Mucosa of rectum (tissue), 2 donors: Measurements from ENCODE around the gene CLBA1.

Experiments used
- H3K27ac ChIP-seq, 2 donors: one replicate each; pipeline ENCODE4 v1.7.0; 2013; ENCODE audit warnings: inconsistent platforms in 2 of 2, low read depth in 2 of 2, low read length in 2 of 2
- H3K27me3 ChIP-seq, 2 donors: one replicate each; pipeline ENCODE4 v1.7.0; 2013; ENCODE audit warnings: low read length in 2 of 2; ENCODE audit not compliant: control insufficient read depth in 2 of 2, insufficient read depth in 2 of 2
- H3K36me3 ChIP-seq, 2 donors: one replicate each; pipeline ENCODE4 v1.7.0; 2013; ENCODE audit warnings: low read length in 2 of 2; ENCODE audit not compliant: control insufficient read depth in 2 of 2, insufficient read depth in 2 of 2
- H3K4me1 ChIP-seq, 2 donors: one replicate each; pipeline ENCODE4 v1.7.0; 2013; ENCODE audit warnings: low read length in 2 of 2, mild to moderate bottlenecking in 1 of 2; ENCODE audit not compliant: control insufficient read depth in 2 of 2, insufficient read depth in 2 of 2
- H3K4me3 ChIP-seq, 2 donors: one replicate each; pipeline ENCODE4 v1.7.0; 2013; ENCODE audit warnings: low read length in 2 of 2
- H3K9ac ChIP-seq, 2 donors: one replicate each; pipeline ENCODE4 v1.7.0; 2013; ENCODE audit warnings: low read length in 2 of 2, low read depth in 1 of 2, mild to moderate bottlenecking in 1 of 2
- H3K9me3 ChIP-seq, 2 donors: one replicate each; pipeline ENCODE4 v1.7.0; 2013; ENCODE audit warnings: low read length in 2 of 2; ENCODE audit not compliant: control insufficient read depth in 2 of 2
- donor health status: healthy.
- donor health status: Normal muscosa, but diverticular disease.

Gene CLBA1

GRCh38 chr14:104985675-104986486, at the start of gene CLBA1:
Gene CLBA1, plus strand, starts transcription at chr14:104985788. Its CDS starts 644 bp downstream, at chr14:104986432.
- H3K36me3 ChIP-seq = no peaks in the 10 kb centered on the region
- H3K27me3 ChIP-seq = peaks cover 0 to 2% of the 10 kb centered on the region in 2 donors
- peak within 1 kb of the TSS; percentile 47 to 76 for H3K9ac ChIP-seq
- H3K4me1 ChIP-seq = peaks cover 9% of the 10 kb centered on the region in 2 donors
- no peaks in the 10 kb centered on the region for H3K9me3 ChIP-seq
- H3K4me3 ChIP-seq = peak within 1 kb of the TSS; percentile 74 to 79
- H3K27ac ChIP-seq = peak within 1 kb of the TSS; percentile 35 to 38

GRCh38 chr14:104935955-104936354, 49.6 kb upstream of the CLBA1 start:
- H3K27me3 ChIP-seq = peaks cover 23 to 40% of the 10 kb centered on the region in 2 donors
- no peak overlapping the region for H3K27ac ChIP-seq
- H3K9ac ChIP-seq = no peak overlapping the region
- no peaks in the 10 kb centered on the region for H3K4me1 ChIP-seq
- H3K36me3 ChIP-seq = no peaks in the 10 kb centered on the region
- no peak overlapping the region for H3K4me3 ChIP-seq
- no peaks in the 10 kb centered on the region for H3K9me3 ChIP-seq

DNA sequence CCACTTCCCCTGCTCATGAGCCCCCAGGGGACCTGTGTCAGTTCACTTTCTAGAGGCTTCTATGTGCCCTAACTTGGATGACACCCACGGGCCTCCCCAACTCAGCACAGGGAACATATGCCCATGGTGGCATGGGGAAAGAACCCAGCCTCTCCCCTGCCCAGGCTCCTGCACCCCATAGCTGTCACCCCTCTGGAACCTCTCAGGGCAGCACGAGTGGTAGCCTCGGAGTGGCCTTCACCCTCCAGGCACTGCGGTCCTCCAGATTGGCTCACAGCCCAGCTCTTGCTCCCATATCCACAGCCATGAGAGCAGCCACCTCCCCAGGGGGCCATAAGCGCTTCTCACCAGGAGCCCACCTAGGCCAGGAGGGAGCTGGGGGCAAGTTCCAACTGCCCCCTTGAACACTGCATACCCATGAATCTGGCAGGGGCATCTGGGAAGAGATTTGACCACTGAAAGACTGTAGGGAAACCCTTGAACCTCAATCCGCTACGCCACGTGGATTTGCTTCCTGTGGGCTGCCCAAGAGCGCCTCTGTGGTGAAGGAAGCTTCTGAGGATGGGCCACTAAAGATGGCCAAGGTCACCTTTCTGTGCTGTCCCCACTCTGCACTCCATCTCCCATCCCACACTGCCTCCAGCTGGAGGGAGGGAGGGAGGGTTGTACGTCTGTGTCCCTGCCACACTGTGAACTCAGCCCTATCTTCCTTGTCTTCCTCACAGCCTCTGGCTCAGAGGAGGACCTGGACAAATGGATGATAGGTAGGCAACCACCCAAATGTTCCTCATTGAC, 49.0 kb upstream of the CLBA1 start:
- Histone ChIP-seq H3K27ac (no peak overlapping the region), H3K4me3 (no peak overlapping the region), H3K4me1 (no peaks in the 10 kb centered on the region), H3K9me3 (no peaks in the 10 kb centered on the region), H3K9ac (no peak overlapping the region), H3K27me3 (peaks cover 23 to 38% of the 10 kb centered on the region in 2 donors), H3K36me3 (no peaks in the 10 kb centered on the region)

DNA sequence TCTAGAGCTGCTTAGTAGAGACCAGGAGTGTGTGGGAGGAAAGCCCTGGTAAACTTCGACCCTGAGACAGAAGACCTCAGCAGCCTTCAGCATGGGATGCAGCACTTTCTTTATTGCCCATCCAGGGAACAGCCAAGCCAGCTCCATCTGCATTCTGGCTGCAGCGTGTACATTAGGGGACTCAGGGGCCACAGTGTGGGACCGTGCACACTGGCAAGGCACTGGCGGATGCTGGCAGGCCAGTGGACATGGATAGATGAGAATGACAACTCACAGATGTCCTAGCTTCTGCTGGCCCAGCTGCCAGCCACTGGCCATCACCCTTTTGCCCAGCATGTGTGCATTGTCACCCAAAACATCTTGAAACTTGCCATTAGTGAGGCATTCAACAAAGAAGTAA, 48.4 kb upstream of the CLBA1 start:
- Histone ChIP-seq H3K4me3 (no peak overlapping the region), H3K27me3 (peaks cover 23 to 34% of the 10 kb centered on the region in 2 donors), H3K4me1 (no peaks in the 10 kb centered on the region), H3K9ac (no peak overlapping the region), H3K9me3 (no peaks in the 10 kb centered on the region), H3K36me3 (no peaks in the 10 kb centered on the region), H3K27ac (no peak overlapping the region)

- Histone ChIP-seq H3K36me3 (no peaks in the 10 kb centered on the region), H3K27ac (no peak overlapping the region), H3K4me3 (no peak overlapping the region), H3K27me3 (peaks cover 23 to 28% of the 10 kb centered on the region in 2 donors), H3K4me1 (no peaks in the 10 kb centered on the region), H3K9me3 (no peaks in the 10 kb centered on the region), H3K9ac (no peak overlapping the region)
These were observed 47.8 kb upstream of the CLBA1 start for GRCh38 chr14:104937694-104938365.

DNA sequence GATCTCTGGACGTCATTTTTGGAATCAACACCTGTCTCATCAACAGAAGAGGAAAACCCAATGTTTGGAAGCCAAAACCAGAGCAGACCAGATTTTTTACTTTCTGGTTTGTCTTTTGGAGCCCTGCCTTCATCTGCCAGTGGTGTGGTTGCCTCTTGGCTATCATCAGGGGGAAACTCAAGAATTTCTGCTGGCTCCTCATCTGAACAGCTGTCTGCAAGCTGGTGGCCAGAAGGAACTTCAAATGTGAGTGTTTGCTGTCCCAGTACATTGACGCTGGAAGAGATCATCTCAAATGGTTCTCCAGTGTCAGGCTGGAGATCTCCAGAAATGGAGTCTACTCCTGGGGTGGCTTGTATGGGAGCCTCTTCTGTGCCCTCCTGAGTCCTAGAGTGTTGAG, 47.2 kb upstream of the CLBA1 start:
- H3K4me3 ChIP-seq = no peak overlapping the region
- no peak overlapping the region for H3K9ac ChIP-seq
- H3K36me3 ChIP-seq = no peaks in the 10 kb centered on the region
- H3K9me3 ChIP-seq = no peaks in the 10 kb centered on the region
- no peaks in the 10 kb centered on the region for H3K4me1 ChIP-seq
- peaks cover 23 to 28% of the 10 kb centered on the region in 2 donors for H3K27me3 ChIP-seq
- H3K27ac ChIP-seq = no peak overlapping the region

- H3K4me3 ChIP-seq = no peak overlapping the region
- H3K9ac ChIP-seq = no peak overlapping the region
- no peak overlapping the region for H3K27ac ChIP-seq
- peaks cover 22 to 28% of the 10 kb centered on the region in 2 donors for H3K27me3 ChIP-seq
- no peaks in the 10 kb centered on the region for H3K4me1 ChIP-seq
- no peaks in the 10 kb centered on the region for H3K9me3 ChIP-seq
- no peaks in the 10 kb centered on the region for H3K36me3 ChIP-seq
These were observed 46.6 kb upstream of the CLBA1 start for GRCh38 chr14:104938960-104939359.

DNA sequence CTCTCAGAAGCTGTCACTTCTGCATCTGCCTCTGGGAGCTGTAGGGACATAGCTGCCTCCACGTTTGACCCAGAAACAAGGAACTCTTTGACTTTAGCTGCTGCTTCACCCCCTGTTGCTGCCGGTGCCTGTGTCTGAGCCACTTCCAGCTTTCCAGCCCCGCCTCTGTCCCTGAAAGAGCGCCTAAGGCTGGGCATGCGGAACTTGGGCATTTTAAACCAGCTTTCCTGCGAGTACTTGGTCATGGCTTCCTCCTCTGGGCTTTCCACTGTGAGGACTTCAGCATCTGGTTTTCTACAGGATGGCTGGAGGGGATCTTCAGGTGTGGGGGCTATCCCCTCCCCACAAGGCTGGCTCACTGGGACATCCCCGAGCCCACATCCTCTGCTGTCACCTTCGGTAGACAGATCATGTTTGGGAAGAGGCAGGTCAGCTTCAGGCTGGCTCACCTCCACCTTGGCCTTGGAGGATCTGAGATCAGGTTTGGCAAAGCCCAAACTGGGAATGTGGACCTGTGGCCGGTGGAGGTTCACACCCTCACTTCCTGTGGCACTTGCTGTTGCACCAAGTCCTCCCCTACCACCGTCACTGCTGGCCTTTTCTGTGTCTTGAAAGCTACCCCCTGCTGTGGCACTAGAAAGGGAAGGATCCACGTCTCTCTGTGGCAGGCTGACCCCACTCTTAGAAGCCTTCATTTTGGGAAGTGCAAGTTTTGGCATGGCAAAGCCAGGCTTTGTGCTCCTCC, 45.8 kb upstream of the CLBA1 start:
- no peaks in the 10 kb centered on the region for H3K36me3 ChIP-seq
- H3K9me3 ChIP-seq = no peaks in the 10 kb centered on the region
- peaks cover 14 to 21% of the 10 kb centered on the region in 2 donors for H3K27me3 ChIP-seq
- no peak overlapping the region for H3K9ac ChIP-seq
- no peaks in the 10 kb centered on the region for H3K4me1 ChIP-seq
- no peak overlapping the region for H3K4me3 ChIP-seq
- H3K27ac ChIP-seq = no peak overlapping the region

DNA sequence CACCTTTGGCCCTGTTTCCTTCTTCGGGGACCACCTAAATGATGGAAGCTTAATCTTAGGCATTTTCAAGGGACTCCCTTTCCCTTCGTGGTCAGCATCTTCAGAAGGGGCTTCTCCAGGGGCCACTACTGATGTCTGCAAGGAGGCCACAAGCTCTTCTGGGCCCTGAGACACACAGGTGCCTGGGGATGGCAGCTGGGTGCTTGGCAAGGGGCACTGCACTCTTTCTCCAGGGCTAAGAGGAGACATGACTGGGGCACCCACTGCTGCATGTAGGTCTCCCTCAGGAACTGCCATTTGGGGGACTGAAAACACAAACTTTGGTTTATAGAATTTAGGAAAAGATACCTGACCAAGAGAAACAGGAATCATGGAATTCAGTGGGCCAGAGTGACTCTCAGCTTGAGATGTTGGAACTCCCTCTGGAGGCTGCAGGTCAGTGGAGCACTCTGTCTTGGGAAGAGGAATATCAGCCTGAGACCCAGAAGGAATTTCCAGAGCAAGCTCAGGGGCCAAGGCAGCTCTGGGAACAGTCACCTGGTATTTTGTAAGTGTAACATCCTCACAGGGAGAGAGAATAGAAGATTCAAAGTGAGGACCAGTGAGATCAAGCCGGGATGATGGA, 45.0 kb upstream of the CLBA1 start:
- Histone ChIP-seq H3K36me3 (no peaks in the 10 kb centered on the region), H3K9ac (no peak overlapping the region), H3K4me3 (no peak overlapping the region), H3K9me3 (no peaks in the 10 kb centered on the region), H3K27me3 (peaks cover 9 to 14% of the 10 kb centered on the region in 2 donors), H3K4me1 (no peaks in the 10 kb centered on the region), H3K27ac (no peak overlapping the region)
